NB4 (cell line): ENCODE measurements around the gene PFKFB3.
"Not testable (repeated sequence)": the region's sequence is repeated elsewhere in the genome, so short reads cannot be mapped to it uniquely, and the experiment has no call there.

Source experiments
- DNase-seq: peaks from one replicate; pipeline ENCODE4 v3.0.0; 2010; ENCODE audit warnings: low read depth
- H3K4me3 ChIP-seq: one replicate; pipeline ENCODE4 v1.5.1; 2011; ENCODE audit warnings: mild to moderate bottlenecking, low read depth, low read length, moderate library complexity
- MAX ChIP-seq: IDR thresholded peaks from 2 replicates; pipeline ENCODE4 v1.6.1; 2011; ENCODE audit warnings: low read depth, low read length
- MYC ChIP-seq: IDR thresholded peaks from 2 replicates; pipeline ENCODE4 v1.6.1; 2011; ENCODE audit warnings: low read depth, low read length
- POLR2A ChIP-seq: IDR thresholded peaks from 2 replicates; pipeline ENCODE4 v1.6.1; 2011; ENCODE audit warnings: mild to moderate bottlenecking; ENCODE audit not compliant: insufficient read length; ENCODE audit errors: extremely low read depth
- TF ChIP-seq, protein P1 (sequence below): IDR thresholded peaks from one replicate; pipeline ENCODE4 v1.5.1; 2012; ENCODE audit warnings: low read depth, low read length

Gene PFKFB3

DNA sequence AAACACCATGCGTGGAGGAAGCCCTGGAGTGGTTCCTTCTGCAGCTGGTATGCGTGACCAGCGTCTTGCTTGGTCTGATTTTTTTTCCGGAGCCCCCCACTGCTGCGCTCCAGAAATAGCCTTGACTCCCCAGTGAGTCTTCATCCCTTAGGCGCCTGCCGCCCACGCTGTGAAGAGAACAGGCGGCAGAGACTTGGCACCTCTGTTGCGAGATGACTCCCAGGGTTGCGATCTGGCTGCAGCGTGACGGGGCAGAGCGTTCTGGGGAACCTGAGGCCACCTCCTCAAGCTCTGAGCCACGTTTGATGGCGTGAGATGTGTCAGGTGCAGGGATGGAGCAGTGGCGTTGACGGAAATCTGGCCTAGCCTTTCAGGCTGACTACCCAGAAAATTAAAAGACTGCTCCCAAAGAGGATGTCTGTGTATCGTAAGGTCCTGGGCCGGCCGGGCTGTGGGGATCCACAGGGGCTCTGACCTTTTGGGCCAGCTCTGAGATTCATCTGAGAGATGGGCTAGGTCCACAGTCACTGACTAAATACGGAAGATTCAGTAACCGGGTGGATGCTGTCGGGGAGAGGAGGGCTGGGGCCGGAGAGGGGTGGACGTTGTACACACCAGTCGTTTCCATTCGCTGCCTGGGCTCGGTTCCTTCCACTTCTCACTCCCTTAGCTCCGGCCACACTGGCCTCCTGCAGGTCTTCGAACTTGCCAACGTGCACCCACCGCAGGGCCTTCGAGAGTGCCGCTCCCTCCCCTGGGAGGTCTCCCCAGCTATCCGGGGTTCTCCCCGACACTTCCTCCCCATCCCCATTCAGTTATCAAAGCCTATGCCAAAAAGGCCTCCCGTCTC, 33.8 kb downstream of the PFKFB3 start:
- no peak for DNase-seq
- no peak overlapping the region for H3K4me3 ChIP-seq
- TF ChIP-seq, protein P1, sequence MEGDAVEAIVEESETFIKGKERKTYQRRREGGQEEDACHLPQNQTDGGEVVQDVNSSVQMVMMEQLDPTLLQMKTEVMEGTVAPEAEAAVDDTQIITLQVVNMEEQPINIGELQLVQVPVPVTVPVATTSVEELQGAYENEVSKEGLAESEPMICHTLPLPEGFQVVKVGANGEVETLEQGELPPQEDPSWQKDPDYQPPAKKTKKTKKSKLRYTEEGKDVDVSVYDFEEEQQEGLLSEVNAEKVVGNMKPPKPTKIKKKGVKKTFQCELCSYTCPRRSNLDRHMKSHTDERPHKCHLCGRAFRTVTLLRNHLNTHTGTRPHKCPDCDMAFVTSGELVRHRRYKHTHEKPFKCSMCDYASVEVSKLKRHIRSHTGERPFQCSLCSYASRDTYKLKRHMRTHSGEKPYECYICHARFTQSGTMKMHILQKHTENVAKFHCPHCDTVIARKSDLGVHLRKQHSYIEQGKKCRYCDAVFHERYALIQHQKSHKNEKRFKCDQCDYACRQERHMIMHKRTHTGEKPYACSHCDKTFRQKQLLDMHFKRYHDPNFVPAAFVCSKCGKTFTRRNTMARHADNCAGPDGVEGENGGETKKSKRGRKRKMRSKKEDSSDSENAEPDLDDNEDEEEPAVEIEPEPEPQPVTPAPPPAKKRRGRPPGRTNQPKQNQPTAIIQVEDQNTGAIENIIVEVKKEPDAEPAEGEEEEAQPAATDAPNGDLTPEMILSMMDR, result no peak
- TF ChIP-seq MYC, result no peak
- TF ChIP-seq MAX, result no peak
- no peak for TF ChIP-seq POLR2A

DNA sequence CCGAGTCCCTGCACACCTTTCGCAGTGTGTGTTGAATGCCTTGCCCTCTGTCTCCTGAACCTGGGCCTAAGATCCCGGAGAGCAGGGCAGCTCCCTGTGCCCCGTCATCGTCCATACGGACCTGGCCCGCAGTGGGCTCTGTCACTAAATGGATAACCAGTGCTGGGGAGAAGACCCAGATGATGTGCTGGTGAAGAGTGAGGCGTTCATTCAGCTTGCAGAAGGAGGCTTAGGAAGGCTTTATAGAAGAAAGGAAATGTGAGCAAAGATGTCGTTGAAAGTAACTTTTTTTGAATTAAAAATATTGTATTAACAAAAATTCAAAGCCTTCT, 34.4 kb downstream of the PFKFB3 start:
- no peak for DNase-seq
- TF ChIP-seq MAX, result no peak
- no peak for TF ChIP-seq MYC
- TF ChIP-seq, protein P1, result no peak
- TF ChIP-seq POLR2A, result no peak
- H3K4me3 ChIP-seq, result no peak overlapping the region

DNA sequence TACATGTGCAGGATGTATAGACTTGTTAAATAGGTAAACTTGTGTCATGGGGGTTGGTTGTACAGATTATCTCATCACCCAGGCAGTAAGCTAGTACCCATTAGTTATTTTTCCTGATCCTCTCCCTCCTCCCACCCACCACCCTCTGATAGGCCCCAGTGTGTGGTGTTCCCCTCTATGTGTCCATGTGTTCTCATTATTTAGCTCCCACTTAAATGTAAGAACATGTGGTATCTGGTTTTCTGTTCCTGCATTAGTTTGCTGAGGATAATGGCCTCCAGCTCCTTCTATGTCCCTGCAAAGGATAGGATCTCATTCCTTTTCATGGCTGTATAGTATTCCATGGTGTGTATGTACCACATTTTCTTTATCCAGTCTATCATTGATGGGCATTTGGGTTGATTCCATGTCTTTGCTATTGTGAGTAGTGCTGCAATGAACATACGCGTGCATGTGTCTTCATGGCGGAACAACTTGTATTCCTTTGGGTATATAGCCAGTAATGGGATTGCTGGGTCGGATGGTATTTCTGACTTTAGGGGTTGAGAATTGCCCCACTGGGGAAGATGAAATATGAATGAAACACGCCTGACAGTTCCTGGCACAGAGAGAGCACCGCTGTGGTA, 36.0 kb downstream of the PFKFB3 start:
- H3K4me3 ChIP-seq, DNase-seq: not testable (repeated sequence)

GRCh38 chr10:6239213-6239991, 36.7 kb downstream of the PFKFB3 start:
- DNase-seq, result peak; percentile 94
- H3K4me3 ChIP-seq, result no peak overlapping the region
- peak; percentile 59 for TF ChIP-seq MAX
- TF ChIP-seq MYC, result peak; percentile 37; the same call in 1 of the 2 replicates
- no peak for TF ChIP-seq POLR2A
- TF ChIP-seq, protein P1, result no peak

- DNase-seq, result no peak
- H3K4me3 ChIP-seq, result no peak overlapping the region
- no peak for TF ChIP-seq POLR2A
- TF ChIP-seq MYC, result no peak
- TF ChIP-seq, protein P1, result no peak
- no peak for TF ChIP-seq MAX
These were observed 37.5 kb downstream of the PFKFB3 start for GRCh38 chr10:6240254-6240653.

DNA sequence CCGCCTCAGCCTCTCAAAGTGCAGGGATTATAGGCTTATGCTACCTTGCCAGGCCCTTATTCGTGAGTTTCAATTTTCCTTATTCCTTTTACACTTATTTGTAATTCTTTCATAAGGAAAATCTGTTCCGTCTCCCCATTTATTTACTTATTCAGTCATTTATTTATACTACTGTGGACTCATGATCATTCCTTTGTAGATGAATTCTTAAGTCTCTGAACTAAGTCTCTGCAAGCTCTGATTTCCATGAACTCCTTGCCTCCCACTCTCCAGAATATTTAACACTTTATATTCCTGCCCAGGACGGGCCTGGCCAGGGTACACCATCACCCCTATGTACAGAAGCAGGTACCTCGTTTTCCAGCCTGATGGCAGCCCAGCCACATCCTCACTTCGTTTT, 39.4 kb downstream of the PFKFB3 start:
- DNase-seq, result no peak
- H3K4me3 ChIP-seq, result no peak overlapping the region
- TF ChIP-seq MYC, result no peak
- TF ChIP-seq POLR2A, result no peak
- TF ChIP-seq, protein P1, result no peak
- no peak for TF ChIP-seq MAX
